Activated CD4-positive, alpha-beta T cell treated with anti-CD3 and anti-CD28 coated beads for 48 hours (primary cell): ENCODE results near the gene MRPL18.

Experiments
- DNase-seq: peaks from one replicate; pipeline ENCODE4 v3.0.0-alpha.2; 2020

The MRPL18 gene

DNA sequence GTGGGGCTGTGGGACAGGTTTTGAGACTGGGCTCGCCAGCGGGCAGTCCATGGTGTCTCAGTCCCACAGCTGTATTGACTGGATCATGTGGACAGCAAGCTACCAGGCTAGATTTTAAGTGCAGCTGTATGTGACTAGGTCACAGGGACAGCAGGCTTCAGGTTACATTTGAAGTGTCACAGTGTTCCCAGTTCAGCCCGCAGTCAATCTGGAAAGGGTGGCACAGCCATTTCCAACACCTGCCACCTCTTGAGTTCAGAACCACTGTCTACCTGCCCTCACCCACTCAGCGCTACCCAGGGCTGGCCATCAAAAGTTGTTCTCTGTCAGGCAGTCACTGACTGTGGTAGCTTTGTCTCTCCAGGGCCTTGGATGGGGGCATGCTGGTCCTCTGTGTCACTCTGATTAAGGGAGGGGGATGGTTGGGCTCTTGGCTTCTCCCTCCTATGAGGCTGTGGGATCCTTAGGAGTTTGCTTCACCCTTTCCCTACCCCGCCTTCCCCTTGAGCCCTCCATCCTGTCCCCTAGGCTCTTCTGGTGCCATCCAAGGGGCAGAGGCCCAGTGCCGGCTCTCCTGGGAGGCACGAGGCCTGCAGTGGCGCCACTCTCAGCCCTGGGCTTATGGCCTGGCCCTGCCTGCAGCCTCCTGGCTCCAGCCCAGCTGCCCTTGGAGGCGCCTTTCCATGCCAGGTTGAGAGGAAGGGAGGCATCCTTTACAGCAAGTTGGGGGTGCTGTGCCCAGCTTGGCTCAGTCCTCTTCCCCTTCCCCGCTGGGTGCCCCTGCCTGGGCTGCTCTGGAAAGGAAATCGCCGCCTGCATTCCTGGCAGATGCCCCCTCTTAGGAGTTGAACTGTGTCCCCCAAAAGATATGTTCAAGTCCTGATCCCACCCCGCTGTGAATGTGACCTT is 54.7 kb downstream of the MRPL18 start:
- DNase-seq: no peak
